SU-DHL-6 (cell line): ENCODE data around the gene ZNF763.

ENCODE experiments used
- H2AFZ ChIP-seq: fragments of 200-600 bp; sonication (generic); 2 replicates; pipeline ENCODE4 v1.6.1; 2014; ENCODE audit warnings: low read depth, mild to moderate bottlenecking, moderate library complexity, mixed read lengths, antibody characterized with exemption, low read length; ENCODE audit not compliant: severe bottlenecking
- H3F3A ChIP-seq: fragments of 200-600 bp; shearing (Covaris generic); 2 replicates; pipeline ENCODE4 v1.6.0; 2016; ENCODE audit warnings: antibody characterized with exemption, mild to moderate bottlenecking; ENCODE audit not compliant: insufficient read depth
- H3K27ac ChIP-seq: fragments of 200-600 bp; sonication (generic); 2 replicates; pipeline ENCODE4 v1.5.1; 2016; ENCODE audit warnings: low read depth, mild to moderate bottlenecking, low read length, moderate library complexity, mixed read lengths
- H3K27me3 ChIP-seq: fragments of 200-600 bp; sonication (generic), shearing (Covaris generic); 2 replicates; pipeline ENCODE4 v1.6.0; 2014; ENCODE audit warnings: mild to moderate bottlenecking, low read length
- H3K36me3 ChIP-seq: fragments of 200-600 bp; sonication (generic); 2 replicates; pipeline ENCODE4 v1.6.1; 2014; ENCODE audit warnings: mild to moderate bottlenecking, low read length, mixed read lengths
- H3K4me2 ChIP-seq: fragments of 300-600, 200-600 bp; shearing (Covaris generic), sonication (generic); 2 replicates; pipeline ENCODE4 v1.6.0; 2014; ENCODE audit warnings: low read length, low read depth, mild to moderate bottlenecking; ENCODE audit not compliant: poor library complexity, severe bottlenecking
- H3K4me3 ChIP-seq: fragments of 200-600 bp; sonication (generic); 2 replicates; pipeline ENCODE4 v1.5.1; 2014; ENCODE audit warnings: antibody characterized with exemption, low read length, mild to moderate bottlenecking, mixed read lengths; ENCODE audit not compliant: insufficient read depth, poor library complexity, severe bottlenecking
- H3K79me2 ChIP-seq: fragments of 200-600 bp; sonication (generic); 2 replicates; pipeline ENCODE4 v1.6.1; 2014; ENCODE audit warnings: mild to moderate bottlenecking, low read length, moderate library complexity; ENCODE audit not compliant: insufficient read depth
- H3K9ac ChIP-seq: fragments of 200-600 bp; sonication (generic); 2 replicates; pipeline ENCODE4 v1.7.0; 2014; ENCODE audit warnings: mild to moderate bottlenecking, low read length
- H3K9me2 ChIP-seq: fragments of 200-600 bp; sonication (generic); replicated peaks from 2 replicates; pipeline ENCODE4 v1.6.1; 2014; ENCODE audit warnings: low read length; ENCODE audit not compliant: insufficient read depth
- H3K9me3 ChIP-seq: fragments of 200-600 bp; sonication (generic); 2 replicates; pipeline ENCODE4 v1.6.1; 2014; ENCODE audit warnings: low read length, mixed read lengths; ENCODE audit not compliant: insufficient read depth
- H4K20me1 ChIP-seq: fragments of 200-600 bp; sonication (generic); 2 replicates; pipeline ENCODE4 v1.6.1; 2014; ENCODE audit warnings: low read depth, mild to moderate bottlenecking, antibody characterized with exemption, low read length, moderate library complexity, mixed read lengths
- CTCF ChIP-seq: fragments of 200-600 bp; sonication (generic); IDR thresholded peaks from one replicate; pipeline ENCODE4 v1.5.1; 2017; ENCODE audit warnings: antibody characterized with exemption, mild to moderate bottlenecking, low read length, moderate library complexity; ENCODE audit not compliant: insufficient read depth, poor library complexity, severe bottlenecking
- EZH2phosphoT487 ChIP-seq: fragments of 200-600 bp; sonication (generic), shearing (Covaris generic); conservative IDR thresholded peaks from 2 replicates; pipeline ENCODE4 v1.6.1; 2018; ENCODE audit warnings: mild to moderate bottlenecking, antibody characterized with exemption, low read length, moderate library complexity, mixed read lengths

The ZNF763 gene

GRCh38 chr19:11979527-11979926 lies 14.7 kb downstream of the ZNF763 start:
- Histone ChIP-seq H3K9me3 (peaks cover 37% of the 10 kb centered on the region; the same call in 1 of the 2 replicates), H3K9ac (no peak overlapping the region), H3K4me3 (no peak overlapping the region), H4K20me1 (no peaks in the 10 kb centered on the region), H3K4me2 (no peak overlapping the region), H3K36me3 (peaks cover 17% of the 10 kb centered on the region), H3K27ac (no peak overlapping the region), H3F3A (no peaks in the 10 kb centered on the region), H3K79me2 (no peaks in the 10 kb centered on the region), H3K9me2 (no peaks in the 10 kb centered on the region), H2AFZ (no peak overlapping the region), H3K27me3 (no peaks in the 10 kb centered on the region)
- TF ChIP-seq CTCF: no peak
- no peak for TF ChIP-seq EZH2phosphoT487

- Histone ChIP-seq H3K27me3 (no peaks in the 10 kb centered on the region), H2AFZ (no peak overlapping the region), H3K9me2 (no peaks in the 10 kb centered on the region), H3K4me3 (no peak overlapping the region), H4K20me1 (no peaks in the 10 kb centered on the region), H3K36me3 (peaks cover 13% of the 10 kb centered on the region), H3F3A (no peaks in the 10 kb centered on the region), H3K79me2 (no peaks in the 10 kb centered on the region; the same call in 1 of the 2 replicates), H3K4me2 (no peak overlapping the region), H3K9me3 (peaks cover 28% of the 10 kb centered on the region; the same call in 1 of the 2 replicates), H3K27ac (no peak overlapping the region), H3K9ac (no peak overlapping the region)
- TF ChIP-seq CTCF (no peak), EZH2phosphoT487 (no peak)
Measured at GRCh38 chr19:11982526-11982925, 17.7 kb downstream of the ZNF763 start.

GRCh38 chr19:11984986-11985385 lies 20.1 kb downstream of the ZNF763 start:
- Histone ChIP-seq H3K27ac (no peak overlapping the region), H3K9me3 (peaks cover 9% of the 10 kb centered on the region; the same call in 1 of the 2 replicates), H2AFZ (no peak overlapping the region), H3K9me2 (no peaks in the 10 kb centered on the region), H4K20me1 (peaks cover 6% of the 10 kb centered on the region; the same call in 1 of the 2 replicates), H3K9ac (no peak overlapping the region), H3K4me3 (no peak overlapping the region), H3F3A (peaks cover 5% of the 10 kb centered on the region), H3K27me3 (no peaks in the 10 kb centered on the region), H3K79me2 (peaks cover 19% of the 10 kb centered on the region), H3K4me2 (no peak overlapping the region), H3K36me3 (peaks cover 5% of the 10 kb centered on the region; the same call in 1 of the 2 replicates)
- TF ChIP-seq CTCF (peak; percentile 48), EZH2phosphoT487 (no peak)
